Activated T-helper 1 cell treated with anti-CD3 and anti-CD28 coated beads, Interleukin-2, amount 50 U/mL, for 16 hours (primary cell): ENCODE results near the gene OR1Q1.
"Not testable (repeated sequence)": the region's sequence is repeated elsewhere in the genome, so short reads cannot be mapped to it uniquely, and the experiment has no call there.

ENCODE experiments used
- DNase-seq, 2 donors: peaks; one replicate each; pipeline ENCODE4 v3.0.0-alpha.2; 2020; ENCODE audit warnings: low read depth in 1 of 2, low spot score in 1 of 2

The OR1Q1 gene

GRCh38 chr9:122614362-122614761, at the start of gene OR1Q1:
Gene OR1Q1 (plus strand): TSS chr9:122614738. CDS start chr9:122614738, 0 bp downstream.
- no peak for DNase-seq

DNA sequence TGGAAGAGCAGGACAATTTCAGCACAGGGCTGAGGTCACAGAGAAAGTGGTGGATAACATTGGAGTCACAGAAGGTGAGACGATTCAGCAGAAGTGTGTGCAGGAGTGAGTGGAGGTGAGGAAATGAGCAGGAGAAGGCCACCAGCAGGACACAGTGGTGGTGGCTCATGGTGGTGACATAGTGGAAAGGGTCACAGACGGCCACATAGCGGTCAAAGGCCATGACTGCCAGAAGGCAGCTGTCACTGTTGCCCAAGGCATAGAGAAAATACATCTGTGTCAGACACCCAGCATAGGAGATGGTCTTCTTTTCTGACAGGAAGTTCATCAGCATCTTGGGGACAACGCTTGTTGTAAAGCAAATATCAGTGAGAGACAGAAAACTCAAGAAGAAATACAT, 46.6 kb upstream of the OR1Q1 start:
- DNase-seq = no peak

- no peak for DNase-seq
Measured at GRCh38 chr9:122572456-122572855, 42.1 kb upstream of the OR1Q1 start.

DNA sequence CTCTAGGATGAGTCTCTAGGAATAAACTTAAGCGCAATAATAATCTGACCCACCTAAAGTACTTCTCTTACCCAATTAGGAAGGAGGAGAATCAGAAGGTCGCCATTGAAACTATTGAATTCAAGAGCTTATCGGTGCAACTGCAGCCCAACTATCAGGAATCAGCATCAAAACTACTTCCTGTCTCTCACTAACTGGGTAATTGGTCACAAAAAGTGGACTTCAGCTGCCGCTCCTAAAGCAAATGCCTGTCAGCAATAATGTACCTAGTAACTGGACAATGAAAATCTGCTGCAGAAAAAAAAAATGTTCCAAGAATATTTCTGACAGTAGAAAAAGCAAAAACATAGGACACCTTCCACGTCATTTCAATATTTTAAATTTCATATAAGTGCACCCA, 34.7 kb upstream of the OR1Q1 start:
- no peak for DNase-seq

- no peak for DNase-seq
Measured at GRCh38 chr9:122580360-122580759, 34.2 kb upstream of the OR1Q1 start.

- not testable (repeated sequence) for DNase-seq
Measured at GRCh38 chr9:122583284-122583683, 31.3 kb upstream of the OR1Q1 start, which contains the start of gene OR1L8. Gene OR1L8 (minus strand): TSS chr9:122583384. CDS start chr9:122568477, 14,907 bp downstream.

- DNase-seq = no peak
Measured at GRCh38 chr9:122605691-122606090, 8.8 kb upstream of the OR1Q1 start.

DNA sequence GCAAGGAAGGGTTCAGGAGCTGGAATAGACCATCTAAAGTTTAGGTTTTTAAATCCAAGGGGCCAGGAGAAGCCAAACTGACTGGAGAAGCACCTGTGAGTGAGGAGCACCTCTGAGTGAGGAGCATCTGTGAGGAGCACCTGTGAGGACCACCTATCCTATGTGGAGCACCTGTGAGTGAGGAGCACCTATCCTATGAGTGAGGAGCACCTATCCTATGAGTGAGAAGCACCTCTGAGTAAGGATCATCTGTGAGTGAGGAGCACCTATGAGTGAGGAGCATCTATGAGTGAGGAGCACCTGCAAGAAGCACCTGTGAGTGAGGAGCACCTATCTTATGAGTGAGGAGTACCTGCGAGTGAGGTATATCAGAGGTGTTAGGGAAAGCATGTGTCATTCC, 8.0 kb upstream of the OR1Q1 start:
- DNase-seq = no peak

- no peak for DNase-seq
Measured at GRCh38 chr9:122609804-122610203, 4.7 kb upstream of the OR1Q1 start.

DNA sequence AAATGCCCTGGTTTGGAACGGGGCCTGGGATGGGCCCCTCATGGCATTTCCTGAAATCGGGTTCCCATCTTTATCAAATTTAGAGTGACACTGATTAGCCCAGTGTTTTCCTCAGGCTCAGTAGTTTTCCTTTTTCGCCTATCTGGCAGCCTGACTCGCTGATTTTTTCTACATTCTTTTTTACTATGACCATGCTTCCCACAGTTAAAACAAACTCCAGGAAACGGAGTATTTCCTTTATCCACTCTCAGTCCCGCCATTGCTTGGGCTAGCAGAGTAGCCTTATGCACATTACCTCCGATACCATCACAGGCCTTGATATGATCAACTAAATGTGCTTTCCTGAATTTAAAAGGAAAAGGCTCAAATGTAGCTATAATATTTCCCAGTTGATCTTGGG, 5.5 kb downstream of the OR1Q1 start:
- DNase-seq = no peak

GRCh38 chr9:122642226-122642625, 27.7 kb downstream of the OR1Q1 start:
- DNase-seq = no peak

GRCh38 chr9:122656378-122656777, 41.8 kb downstream of the OR1Q1 start:
- DNase-seq = no peak

DNA sequence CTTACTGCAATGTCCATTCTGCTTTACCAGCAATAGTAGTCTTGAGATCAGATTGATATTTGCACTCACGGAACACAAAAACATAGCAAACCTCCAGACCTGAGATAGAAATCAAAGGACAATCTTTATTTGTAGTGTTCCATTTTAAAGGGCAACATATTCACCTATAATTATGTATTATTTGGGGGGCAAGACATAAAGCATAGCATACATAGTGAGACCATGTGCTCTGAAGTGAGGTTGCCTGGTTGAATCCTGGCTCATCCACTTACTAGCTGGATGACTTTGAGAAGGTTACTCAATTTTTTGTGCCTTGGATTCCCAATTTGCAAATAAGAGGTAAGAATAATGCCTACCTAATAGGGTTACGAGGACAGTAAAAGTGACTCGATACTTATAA, 43.0 kb downstream of the OR1Q1 start, which contains the start of gene OR1B1:
Gene OR1B1, minus strand, starts transcription at position 101 of the 400 bp plus-strand sequence.
- DNase-seq = no peak

DNA sequence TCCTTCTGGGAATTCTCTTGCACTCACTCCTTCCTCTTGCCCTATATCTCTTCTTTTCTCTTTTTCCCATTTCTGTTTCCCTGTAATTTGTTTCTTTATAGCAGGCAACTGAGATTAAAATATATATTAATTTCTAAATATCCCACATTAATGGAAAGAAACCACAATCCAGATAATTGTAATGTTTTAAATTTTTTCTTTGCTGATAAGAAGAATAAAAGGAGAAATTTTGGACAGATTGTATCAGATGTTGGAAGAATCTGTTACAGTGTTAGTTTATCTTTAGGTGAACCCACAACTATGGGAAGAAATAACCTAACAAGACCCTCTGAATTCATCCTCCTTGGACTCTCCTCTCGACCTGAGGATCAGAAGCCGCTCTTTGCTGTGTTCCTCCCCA, 46.9 kb downstream of the OR1Q1 start, which contains the start of gene OR1L1:
Gene OR1L1, plus strand, starts transcription at position 301 of the 400 bp plus-strand sequence. Its CDS starts 0 bp downstream, at position 301.
- no peak for DNase-seq
